Spleen (tissue), 11 donors: ENCODE data around the gene RERE. TPM values are rescaled to one million over a fixed set of nuclear protein-coding genes. Genes with fewer than 3 reads are reported as not detected.

ENCODE experiments used
- DNase-seq: peaks from one replicate; pipeline ENCODE4 v3.0.0-alpha.2; 2020
- H3K27ac ChIP-seq, 8 donors: fragments of 200-600 bp; sonication (generic) in 7 of 8; 1 replicate in 4 of 8; 2 replicates in 4 of 8; pipeline versions ENCODE4 v1.5.0 to v1.8.0; 2016 to 2021; ENCODE audit warnings: inconsistent platforms in 4 of 8, mild to moderate bottlenecking in 4 of 8, moderate library complexity in 1 of 8
- H3K27me3 ChIP-seq, 7 donors: fragments of 200-600 bp; sonication (generic) in 6 of 7; replicated peaks in 1 of 7; 1 replicate in 4 of 7; 2 replicates in 3 of 7; pipeline versions ENCODE4 v1.5.0 to v1.8.0; 2016 to 2021; ENCODE audit warnings: inconsistent platforms in 3 of 7, mild to moderate bottlenecking in 1 of 7
- H3K36me3 ChIP-seq, 6 donors: fragments of 200-600 bp; sonication (generic) in 5 of 6; 1 replicate in 4 of 6; 2 replicates in 2 of 6; pipeline versions ENCODE4 v1.5.0 to v1.8.0; 2016 to 2021; ENCODE audit warnings: inconsistent platforms in 2 of 6
- H3K4me1 ChIP-seq, 6 donors: fragments of 200-600 bp; sonication (generic) in 5 of 6; 1 replicate in 3 of 6; 2 replicates in 3 of 6; pipeline versions ENCODE4 v1.5.0 to v1.8.0; 2016 to 2021; ENCODE audit warnings: inconsistent platforms in 3 of 6
- H3K4me3 ChIP-seq, 8 donors: fragments of 200-600 bp; sonication (generic) in 7 of 8; 1 replicate in 4 of 8; 2 replicates in 4 of 8; pipeline versions ENCODE4 v1.5.0 to v1.8.0; 2016 to 2021; ENCODE audit warnings: inconsistent platforms in 4 of 8, mild to moderate bottlenecking in 4 of 8, moderate library complexity in 2 of 8
- H3K9me3 ChIP-seq, 8 donors: fragments of 200-600 bp; sonication (generic) in 7 of 8; 1 replicate in 4 of 8; 2 replicates in 4 of 8; pipeline versions ENCODE4 v1.5.0 to v1.8.0; 2016 to 2021; ENCODE audit warnings: inconsistent platforms in 4 of 8
- POLR2A ChIP-seq, 3 donors: fragments of 450-650 bp; IDR thresholded peaks; one replicate each; pipeline ENCODE4 v1.5.1; 2017; ENCODE audit warnings: antibody characterized with exemption in 3 of 3, mild to moderate bottlenecking in 1 of 3
- POLR2AphosphoS5 ChIP-seq, 3 donors: sonication (generic); formaldehyde crosslinking; IDR thresholded peaks; one replicate each; pipeline ENCODE4 v1.5.1; 2017; ENCODE audit warnings: antibody characterized with exemption in 3 of 3
- WGBS, 5 donors: extraction: QIAGEN DNeasy Blood & Tissue Kit in 3 of 5; methylation state at CpG; one replicate each; pipeline versions ENCODE4 v1.1.5 to v1.1.7; 2013 to 2018; 5-methylcytosine and 5-hydroxymethylcytosine counted together
- intact Hi-C: fragments of 100-400 bp; cut with DNase I; formaldehyde crosslinking; loops from one replicate; pipeline ENCODE4 v1.15.0; 2023; ENCODE audit warnings: low total_unique reads
- polyA plus RNA-seq, 3 donors: library from polyadenylated mRNA; stranded (reverse); fragments of 200-250 nt; gene quantifications; one replicate each; pipeline ENCODE4 v1.2.1, GENCODE V29; 2013
- total RNA-seq, 7 donors: library from RNA; depleted of rRNA in 3 of 7; stranded (reverse); fragments of >200 nt in 3 of 7; fragmentation: NEBNext Ultra II Directional in 4 of 7; extraction: Animal tissue kit (Norgen Biotek cat#: 25700) in 4 of 7; gene quantifications; one replicate each; pipeline versions ENCODE4 v1.1.0 to v1.2.1, GENCODE V29; 2016 to 2021
- TF ChIP-seq, protein P1 (sequence below), 11 experiments: fragments of 200-600 bp in 7 of 11; fragments of 450-650 bp in 4 of 11; sonication (generic) in 4 of 11; IDR thresholded peaks in 8 of 11; conservative IDR thresholded peaks in 3 of 11; 1 replicate in 7 of 11; 2 replicates in 4 of 11; pipeline versions ENCODE4 v1.4.0 to v1.8.0; 2016 to 2021; ENCODE audit warnings: antibody characterized with exemption in 11 of 11, inconsistent platforms in 4 of 11, mild to moderate bottlenecking in 1 of 11
- donor health status: healthy with polysubstance abuse.
- donor health status: DM: no; HTN: no; CAD: no; lungs with moderate emphysema.
- donor health status: DM: no; HTN: no; CAD: no.
- donor health status: Bipolar disorder and iron deficiency.
- donor health status: healthy.
- donor health status: DM: no; HTN: no; CAD: no.
- donor health status: DM: yes; HTN: yes; CAD: no.

The RERE gene
- total and polyA plus RNA-seq, 10 donors, result 10.3 to 149 (median 117) TPM

DNA sequence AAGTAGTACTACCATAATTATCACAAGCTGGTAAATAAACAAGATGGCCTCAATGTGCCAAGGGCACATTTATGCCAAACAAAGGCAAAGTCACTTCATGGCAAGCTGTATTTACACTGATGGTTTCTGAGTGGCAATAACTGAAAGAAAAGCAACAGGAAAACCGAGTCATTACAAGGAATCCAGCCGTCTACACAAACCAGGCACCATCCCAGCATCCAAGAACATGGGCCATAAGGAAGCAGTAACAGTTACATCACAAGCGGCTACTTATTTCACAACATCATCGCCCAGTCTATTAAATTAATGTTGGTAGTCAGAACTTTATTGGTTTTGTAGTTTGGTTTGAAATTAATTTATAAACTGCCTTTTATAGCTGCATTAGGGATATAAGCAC lies 214.2 kb downstream of the RERE start:
- peak overlapping the region in 4 of 8 donors; percentile 59 to 75 (median 71) for H3K27ac ChIP-seq
- intact Hi-C loops, result loop anchor here (10.0 kb wide), 1 partner anchor 62 kb away; no protein-coding TSS in a partner anchor
- no peaks in the 10 kb centered on the region for H3K27me3 ChIP-seq
- H3K4me1 ChIP-seq, result peaks cover 7 to 58% (median 35%) of the 10 kb centered on the region in 6 donors
- no peaks in the 10 kb centered on the region for H3K36me3 ChIP-seq
- no peaks in the 10 kb centered on the region for H3K9me3 ChIP-seq
- DNase-seq, result no peak
- no peak for TF ChIP-seq POLR2A (IDR thresholded peaks at IDR 0.05)
- no peak for TF ChIP-seq POLR2AphosphoS5 (IDR thresholded peaks at IDR 0.05)
- TF ChIP-seq, protein P1, sequence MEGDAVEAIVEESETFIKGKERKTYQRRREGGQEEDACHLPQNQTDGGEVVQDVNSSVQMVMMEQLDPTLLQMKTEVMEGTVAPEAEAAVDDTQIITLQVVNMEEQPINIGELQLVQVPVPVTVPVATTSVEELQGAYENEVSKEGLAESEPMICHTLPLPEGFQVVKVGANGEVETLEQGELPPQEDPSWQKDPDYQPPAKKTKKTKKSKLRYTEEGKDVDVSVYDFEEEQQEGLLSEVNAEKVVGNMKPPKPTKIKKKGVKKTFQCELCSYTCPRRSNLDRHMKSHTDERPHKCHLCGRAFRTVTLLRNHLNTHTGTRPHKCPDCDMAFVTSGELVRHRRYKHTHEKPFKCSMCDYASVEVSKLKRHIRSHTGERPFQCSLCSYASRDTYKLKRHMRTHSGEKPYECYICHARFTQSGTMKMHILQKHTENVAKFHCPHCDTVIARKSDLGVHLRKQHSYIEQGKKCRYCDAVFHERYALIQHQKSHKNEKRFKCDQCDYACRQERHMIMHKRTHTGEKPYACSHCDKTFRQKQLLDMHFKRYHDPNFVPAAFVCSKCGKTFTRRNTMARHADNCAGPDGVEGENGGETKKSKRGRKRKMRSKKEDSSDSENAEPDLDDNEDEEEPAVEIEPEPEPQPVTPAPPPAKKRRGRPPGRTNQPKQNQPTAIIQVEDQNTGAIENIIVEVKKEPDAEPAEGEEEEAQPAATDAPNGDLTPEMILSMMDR (IDR thresholded peaks at IDR 0.05 in 8 of 11, conservative IDR thresholded peaks at IDR 0.05 in 3 of 11), result no peak
- WGBS, 5 donors, result 56 to 91% (median 68%) methylated on average over 4 of the region's 4 CpGs
- H3K4me3 ChIP-seq, result no peak overlapping the region

DNA sequence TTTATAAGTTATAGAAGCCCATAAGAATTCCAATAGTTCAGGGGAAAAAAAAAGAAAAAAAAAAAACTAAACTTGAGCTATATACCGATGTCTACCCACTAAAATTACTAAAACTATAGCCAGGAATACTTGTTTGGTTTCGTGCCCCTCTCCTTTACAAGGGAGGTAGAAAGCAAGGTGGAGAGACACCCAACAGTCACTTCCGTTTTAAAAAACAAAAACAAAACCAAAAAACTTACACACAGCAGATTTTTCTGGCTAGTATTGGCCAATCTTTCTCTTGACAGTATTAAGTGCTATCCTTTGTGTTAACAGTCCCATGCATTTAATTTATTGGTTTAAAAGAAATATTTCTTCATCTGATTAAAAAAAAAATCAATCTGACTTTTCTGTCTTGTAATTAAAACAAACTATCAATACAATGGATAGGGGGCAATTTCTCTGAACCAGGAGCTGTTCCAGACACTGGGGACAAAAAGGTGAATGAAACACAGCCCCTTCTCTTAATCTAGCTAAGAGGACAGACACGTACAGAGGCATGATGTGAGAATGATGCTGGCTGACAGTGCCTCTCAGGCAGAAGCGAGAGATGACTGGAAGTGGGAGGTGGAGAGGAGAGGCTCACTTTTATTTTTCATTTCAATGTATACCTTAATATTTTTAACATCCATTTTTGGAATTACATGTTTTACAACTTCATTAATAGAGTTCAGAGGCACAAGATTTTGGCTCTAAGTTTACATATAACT lies 214.8 kb downstream of the RERE start:
- Histone ChIP-seq H3K27ac (peak overlapping the region in 4 of 8 donors; percentile 37 to 75 (median 71)), H3K4me3 (no peak overlapping the region), H3K4me1 (peaks cover 7 to 64% (median 40%) of the 10 kb centered on the region in 6 donors), H3K9me3 (no peaks in the 10 kb centered on the region), H3K36me3 (peaks cover 0 to 6% (median 0%) of the 10 kb centered on the region in 6 donors), H3K27me3 (no peaks in the 10 kb centered on the region)
- intact Hi-C loops, result loop anchor here (10.0 kb wide), 1 partner anchor 62 kb away; no protein-coding TSS in a partner anchor
- no peak for DNase-seq
- WGBS, 5 donors, result 46 to 65% (median 56%) methylated on average over 5 of the region's 5 CpGs
- TF ChIP-seq POLR2A (IDR thresholded peaks at IDR 0.05) (no peak), POLR2AphosphoS5 (IDR thresholded peaks at IDR 0.05) (no peak)
- TF ChIP-seq, protein P1 (IDR thresholded peaks at IDR 0.05 in 8 of 11, conservative IDR thresholded peaks at IDR 0.05 in 3 of 11), result no peak

DNA sequence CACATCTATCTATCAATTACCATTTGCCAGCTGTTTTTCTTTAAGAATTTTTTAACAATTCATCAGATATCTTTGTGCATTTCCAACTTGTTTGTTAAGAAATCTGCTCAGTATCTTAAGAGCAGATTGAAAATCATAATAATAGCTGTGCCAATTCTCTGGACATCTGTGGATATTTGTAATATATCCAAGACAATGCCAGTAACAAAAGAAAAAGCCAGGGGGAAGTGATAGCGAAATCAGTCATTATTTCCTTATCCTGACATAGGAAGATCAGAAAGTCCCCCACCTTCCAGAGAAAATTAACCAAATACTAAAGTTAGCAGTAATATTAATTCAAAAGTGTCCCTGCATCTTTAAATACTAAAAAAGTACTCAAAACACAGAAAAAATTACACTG lies 217.1 kb downstream of the RERE start:
- intact Hi-C loops, result loop anchor here (10.0 kb wide), 1 partner anchor 64 kb away; no protein-coding TSS in a partner anchor
- no peaks in the 10 kb centered on the region for H3K9me3 ChIP-seq
- no peaks in the 10 kb centered on the region for H3K27me3 ChIP-seq
- H3K4me1 ChIP-seq, result peaks cover 7 to 87% (median 54%) of the 10 kb centered on the region in 6 donors
- H3K27ac ChIP-seq, result peak overlapping the region in 2 of 8 donors; percentile 28 to 34
- no peak overlapping the region for H3K4me3 ChIP-seq
- WGBS, 5 donors, result 61 to 76% (median 72%) methylated on average over 1 of the region's 1 CpG
- TF ChIP-seq, protein P1 (IDR thresholded peaks at IDR 0.05 in 8 of 11, conservative IDR thresholded peaks at IDR 0.05 in 3 of 11), result no peak
- TF ChIP-seq POLR2AphosphoS5 (IDR thresholded peaks at IDR 0.05) (no peak), POLR2A (IDR thresholded peaks at IDR 0.05) (no peak)
- peaks cover 0 to 8% (median 0%) of the 10 kb centered on the region in 6 donors for H3K36me3 ChIP-seq
- DNase-seq, result no peak

DNA sequence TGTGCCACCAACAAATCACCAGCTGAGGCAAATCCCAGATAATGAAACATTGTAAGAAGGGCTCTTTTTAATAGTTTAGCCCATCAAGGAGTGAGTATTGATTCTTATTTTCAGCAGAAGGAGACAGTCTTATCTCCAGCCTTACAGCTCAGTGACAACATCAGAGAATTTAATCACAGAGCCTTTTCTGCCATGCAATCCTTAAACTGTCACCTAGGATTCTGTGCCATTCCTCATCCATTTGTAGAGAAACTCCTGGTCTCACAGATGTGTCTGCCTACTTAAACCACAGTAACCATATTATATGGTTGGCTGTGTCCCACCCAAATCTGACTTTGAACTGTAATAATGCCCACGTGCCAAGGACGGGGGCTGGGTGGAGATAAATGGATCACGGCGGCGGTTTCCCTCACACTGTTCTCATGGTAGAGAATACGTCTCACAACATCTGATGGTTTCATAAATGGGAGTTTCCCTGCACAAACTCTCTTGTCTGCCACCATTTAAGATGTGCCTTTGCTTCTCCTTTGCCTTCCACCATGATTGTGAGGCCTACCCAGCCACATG lies 217.7 kb downstream of the RERE start:
- intact Hi-C loops, result loop anchor here (10.0 kb wide), 1 partner anchor 65 kb away; no protein-coding TSS in a partner anchor

More for the DNA sequence above, 217.7 kb downstream of the RERE start:
- Histone ChIP-seq H3K27ac (peak overlapping the region in 3 of 8 donors; percentile 28 to 34 (median 32)), H3K4me1 (peaks cover 7 to 83% (median 51%) of the 10 kb centered on the region in 6 donors), H3K9me3 (no peaks in the 10 kb centered on the region), H3K36me3 (peaks cover 0 to 8% (median 0%) of the 10 kb centered on the region in 6 donors), H3K27me3 (no peaks in the 10 kb centered on the region), H3K4me3 (no peak overlapping the region)
- no peak for DNase-seq
- WGBS, 5 donors, result 91 to 94% (median 92%) methylated on average over 6 of the region's 6 CpGs
- TF ChIP-seq POLR2AphosphoS5 (IDR thresholded peaks at IDR 0.05) (no peak), POLR2A (IDR thresholded peaks at IDR 0.05) (no peak)
- TF ChIP-seq, protein P1 (IDR thresholded peaks at IDR 0.05 in 8 of 11, conservative IDR thresholded peaks at IDR 0.05 in 3 of 11), result no peak
